Endothelial cell of umbilical vein (primary cell): ENCODE results near the gene HINFP. TPM values are rescaled to one million over a fixed set of nuclear protein-coding genes. Genes with fewer than 3 reads are reported as not detected.

Source experiments
- BruUV-seq: library from RNA; stranded (reverse); fragments of 400-500 nt; replicated peaks from 2 replicates; lab custom pipeline; 2021; lab: Mats Ljungman, UMichigan
- CTCF ChIA-PET: fragments of 300-600, 350-600 bp; sonication (Branson Sonifier 250); formaldehyde crosslinking; loops from one replicate; lab custom pipeline; 2021; ENCODE audit warnings: antibody characterized with exemption, inconsistent platforms; lab: Charles Lee
- POLR2A ChIA-PET: fragments of 300-600, 350-600 bp; sonication (Branson Sonifier 250); formaldehyde crosslinking; loops from one replicate; lab custom pipeline; 2021; ENCODE audit warnings: antibody characterized with exemption, inconsistent platforms; lab: Charles Lee
- DNase-seq: peaks from one replicate; pipeline ENCODE4 v3.0.0-alpha.2; 2011; ENCODE audit warnings: low read depth, low spot score
- FAIRE-seq: peaks from 2 replicates; lab custom pipeline; 2011; peaks lifted over from hg19 to GRCh38; lab: Jason Lieb, UNC
- H2AFZ ChIP-seq: 2 replicates; pipeline ENCODE4 v1.6.0; 2012; ENCODE audit warnings: low read depth, low read length, control low read depth, inconsistent platforms
- H3K27ac ChIP-seq: 2 replicates; pipeline ENCODE4 v1.5.1; 2011; ENCODE audit warnings: low read depth, mild to moderate bottlenecking, control low read depth, low read length, moderate library complexity; ENCODE audit not compliant: insufficient read depth
- H3K27me3 ChIP-seq, 2 experiments: 2 replicates each; pipeline versions ENCODE4 v1.6.0 to v1.6.1; 2011; ENCODE audit warnings: low read length in 2 of 2, mixed read lengths in 1 of 2; ENCODE audit not compliant: control insufficient read depth in 2 of 2, insufficient read depth in 2 of 2
- H3K36me3 ChIP-seq, 2 experiments: 2 replicates in 1 of 2; 3 replicates in 1 of 2; pipeline ENCODE4 v1.5.1; 2011; ENCODE audit warnings: low read length in 2 of 2, mild to moderate bottlenecking in 1 of 2, moderate library complexity in 1 of 2; ENCODE audit not compliant: control insufficient read depth in 2 of 2, insufficient read depth in 2 of 2; ENCODE audit errors: extremely low read depth in 1 of 2
- H3K4me1 ChIP-seq: 3 replicates; pipeline ENCODE4 v1.5.1; 2011; ENCODE audit warnings: mild to moderate bottlenecking, low read length; ENCODE audit not compliant: control insufficient read depth, insufficient read depth; ENCODE audit errors: extremely low read depth
- H3K4me2 ChIP-seq: 2 replicates; pipeline ENCODE4 v1.6.1; 2011; ENCODE audit warnings: low read length, control low read depth, mixed read lengths; ENCODE audit not compliant: insufficient read depth
- H3K4me3 ChIP-seq, 3 experiments: fragments of 200-600 bp in 1 of 3; sonication (generic), shearing (Covaris generic) in 1 of 3; replicated peaks in 1 of 3; 2 replicates each; pipeline ENCODE4 v1.5.1; 2011 to 2016; ENCODE audit warnings: control low read depth in 3 of 3, low read length in 3 of 3, mild to moderate bottlenecking in 2 of 3, inconsistent platforms in 1 of 3, low read depth in 1 of 3, moderate library complexity in 1 of 3; ENCODE audit not compliant: insufficient read depth in 1 of 3
- H3K79me2 ChIP-seq: 2 replicates; pipeline ENCODE4 v1.6.0; 2012; ENCODE audit warnings: low read length, inconsistent platforms; ENCODE audit not compliant: control insufficient read depth, insufficient read depth
- H3K9ac ChIP-seq: replicated peaks from 2 replicates; pipeline ENCODE3; 2011; ENCODE audit warnings: low read length, control low read depth; ENCODE audit not compliant: insufficient read depth; ENCODE audit errors: extremely low read depth
- H3K9me1 ChIP-seq: replicated peaks from 3 replicates; pipeline ENCODE4 v1.6.0; 2011; ENCODE audit warnings: mild to moderate bottlenecking, low read length; ENCODE audit not compliant: control insufficient read depth, insufficient read depth; ENCODE audit errors: extremely low read depth
- H3K9me3 ChIP-seq: replicated peaks from 2 replicates; pipeline ENCODE4 v1.5.1; 2012; ENCODE audit warnings: low read length, inconsistent platforms; ENCODE audit not compliant: control insufficient read depth, insufficient read depth
- H4K20me1 ChIP-seq: replicated peaks from 2 replicates; pipeline ENCODE3; 2011; ENCODE audit warnings: mild to moderate bottlenecking, low read length; ENCODE audit not compliant: control insufficient read depth, insufficient read depth; ENCODE audit errors: extremely low read depth
- EZH2 ChIP-seq: IDR thresholded peaks from 2 replicates; pipeline ENCODE4 v1.6.1; 2012; ENCODE audit warnings: borderline replicate concordance, low read depth, mild to moderate bottlenecking, moderate library complexity, low read length, inconsistent platforms; ENCODE audit not compliant: severe bottlenecking
- FOS ChIP-seq: IDR thresholded peaks from 2 replicates; pipeline ENCODE4 v1.6.1; 2011; ENCODE audit warnings: mild to moderate bottlenecking, low read length, moderate library complexity, borderline replicate concordance; ENCODE audit not compliant: insufficient read depth
- GATA2 ChIP-seq: IDR thresholded peaks from 2 replicates; pipeline ENCODE4 v1.7.0; 2011; ENCODE audit warnings: low read depth, mild to moderate bottlenecking, moderate library complexity, mixed read lengths, low read length; ENCODE audit not compliant: insufficient read length, insufficient read depth
- JUN ChIP-seq: IDR thresholded peaks from 2 replicates; pipeline ENCODE4 v1.6.1; 2011; ENCODE audit warnings: borderline replicate concordance, low read depth; ENCODE audit not compliant: insufficient read length, insufficient read depth
- MYC ChIP-seq: IDR thresholded peaks from one replicate; pipeline ENCODE4 v1.6.1; 2011; ENCODE audit warnings: mild to moderate bottlenecking, low read depth, low read length
- POLR2A ChIP-seq: IDR thresholded peaks from 2 replicates; pipeline ENCODE4 v1.6.1; 2012; ENCODE audit warnings: low read depth, mild to moderate bottlenecking, control low read depth, low read length
- POLR2AphosphoS5 ChIP-seq: IDR thresholded peaks from 2 replicates; pipeline ENCODE4 v1.6.1; 2012; ENCODE audit warnings: low read depth, mild to moderate bottlenecking, control low read depth, low read length, moderate library complexity; ENCODE audit not compliant: insufficient read depth
- dilution Hi-C: fragments of 300-500 bp; cut with MboI; formaldehyde crosslinking; loops from one replicate; pipeline ENCODE4 v1.15.0; 2019; ENCODE audit warnings: low sequenced_read_pairs; ENCODE audit not compliant: extremely low pct_ligation_motif_present
- intact Hi-C: fragments of 100-400 bp; cut with micrococcal nuclease; formaldehyde crosslinking; loops from one replicate; pipeline ENCODE4 v1.10.0; 2022
- polyA plus RNA-seq, 4 experiments: library from polyadenylated mRNA; depleted of rRNA in 3 of 4; stranded (reverse) in 3 of 4; unstranded in 1 of 4; fragments of >200 nt; gene quantifications; 2 replicates each; pipeline versions ENCODE4 v1.2.1 to v1.2.3, GENCODE V29; 2011 to 2012; ENCODE audit warnings: missing spikeins in 1 of 4
- total RNA-seq: library from RNA; stranded (reverse); gene quantifications from 2 replicates; pipeline ENCODE4 v1.2.3, GENCODE V29; 2021
- TF ChIP-seq, protein P1 (sequence below): IDR thresholded peaks from 2 replicates; pipeline ENCODE4 v1.6.1; 2011; ENCODE audit not compliant: insufficient read depth, insufficient read length
- TF ChIP-seq, protein P2 (sequence below), 2 donors: IDR thresholded peaks; 1 replicate in 1 of 2; 2 replicates in 1 of 2; pipeline ENCODE4 v1.5.1; 2011; ENCODE audit warnings: low read length in 2 of 2, mild to moderate bottlenecking in 2 of 2, moderate library complexity in 2 of 2, control low read depth in 1 of 2, inconsistent platforms in 1 of 2, low read depth in 1 of 2; ENCODE audit not compliant: insufficient read depth in 1 of 2; ENCODE audit errors: extremely low read depth in 1 of 2

The HINFP gene
- total and polyA plus RNA-seq, 2 donors (not counting 3 experiments of a cell fraction or from before 2014, with no cell fraction given), result 30.8 to 33.4 TPM

DNA sequence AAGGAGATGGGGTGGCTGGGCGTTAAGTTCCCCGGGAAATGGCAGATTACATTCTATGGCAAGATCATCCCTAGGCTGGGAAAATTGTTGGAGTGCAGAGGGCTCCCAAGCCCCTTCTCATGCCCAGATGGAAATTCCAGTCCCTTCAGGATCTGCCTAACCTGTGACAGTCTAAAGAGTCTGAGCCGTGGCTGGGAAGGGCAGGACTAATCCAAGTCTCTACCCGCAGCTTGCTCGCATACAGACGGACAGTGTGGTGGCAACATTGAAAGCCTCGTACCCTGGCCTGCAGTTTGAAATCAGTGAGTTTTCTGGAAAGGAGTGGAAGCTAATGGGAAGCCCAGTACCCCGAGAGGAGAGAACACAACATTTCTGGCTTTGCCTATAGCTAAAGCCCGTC, 33.0 kb upstream of the HINFP start:
- BruUV-seq, result no TSS peak
- CTCF ChIA-PET, result no interaction called here
- FAIRE-seq, result no peak

DNA sequence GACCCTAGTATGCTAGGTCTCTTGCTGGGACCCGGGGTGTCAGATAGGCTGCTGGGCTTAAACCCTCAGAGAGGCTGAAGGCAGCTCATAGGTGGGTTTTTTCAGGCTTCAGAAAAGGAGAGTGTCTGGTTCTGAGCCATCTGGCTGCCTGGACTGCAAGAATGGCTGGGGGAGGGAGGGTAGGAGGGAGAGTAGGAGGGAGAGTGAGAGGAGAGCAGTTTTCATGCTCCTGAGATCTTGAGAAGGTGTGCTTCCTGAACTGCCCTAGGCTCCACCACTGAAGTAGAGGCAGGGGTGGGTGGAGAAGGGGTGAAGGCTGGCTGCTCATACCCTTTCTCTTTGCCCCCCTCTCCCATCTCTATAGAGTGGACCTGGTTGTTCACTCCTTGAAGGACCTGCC, 32.1 kb upstream of the HINFP start:
- H3K27me3 ChIP-seq, result no peaks in the 10 kb centered on the region
- H3K36me3 ChIP-seq, result peaks cover 2 to 3% of the 10 kb centered on the region in 2 experiments
- no peaks in the 10 kb centered on the region for H3K9me1 ChIP-seq
- peaks cover 27% of the 10 kb centered on the region for H3K4me1 ChIP-seq
- no peak overlapping the region for H3K4me2 ChIP-seq
- ChIA-PET POLR2A (no interaction called here), CTCF (no interaction called here)
- H4K20me1 ChIP-seq, result peaks cover 2% of the 10 kb centered on the region
- H3K9ac ChIP-seq, result no peak overlapping the region
- no peak overlapping the region for H3K4me3 ChIP-seq
- H3K79me2 ChIP-seq, result peaks cover 29% of the 10 kb centered on the region
- intact Hi-C loops, result loop anchor here (5.0 kb wide), 1 partner anchor 177 kb away; no protein-coding TSS in a partner anchor
- no TSS peak for BruUV-seq
- H2AFZ ChIP-seq, result no peak overlapping the region
- DNase-seq (no peak), FAIRE-seq (no peak)
- H3K27ac ChIP-seq, result no peak overlapping the region
- dilution Hi-C loops, result no loop called here
- H3K9me3 ChIP-seq, result no peaks in the 10 kb centered on the region
- TF ChIP-seq, protein P1, sequence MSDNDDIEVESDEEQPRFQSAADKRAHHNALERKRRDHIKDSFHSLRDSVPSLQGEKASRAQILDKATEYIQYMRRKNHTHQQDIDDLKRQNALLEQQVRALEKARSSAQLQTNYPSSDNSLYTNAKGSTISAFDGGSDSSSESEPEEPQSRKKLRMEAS, result no peak
- TF ChIP-seq POLR2A, result no peak
- no peak for TF ChIP-seq JUN
- TF ChIP-seq EZH2, result no peak
- TF ChIP-seq FOS, result no peak
- TF ChIP-seq POLR2AphosphoS5, result no peak
- no peak for TF ChIP-seq GATA2
- TF ChIP-seq, protein P2, sequence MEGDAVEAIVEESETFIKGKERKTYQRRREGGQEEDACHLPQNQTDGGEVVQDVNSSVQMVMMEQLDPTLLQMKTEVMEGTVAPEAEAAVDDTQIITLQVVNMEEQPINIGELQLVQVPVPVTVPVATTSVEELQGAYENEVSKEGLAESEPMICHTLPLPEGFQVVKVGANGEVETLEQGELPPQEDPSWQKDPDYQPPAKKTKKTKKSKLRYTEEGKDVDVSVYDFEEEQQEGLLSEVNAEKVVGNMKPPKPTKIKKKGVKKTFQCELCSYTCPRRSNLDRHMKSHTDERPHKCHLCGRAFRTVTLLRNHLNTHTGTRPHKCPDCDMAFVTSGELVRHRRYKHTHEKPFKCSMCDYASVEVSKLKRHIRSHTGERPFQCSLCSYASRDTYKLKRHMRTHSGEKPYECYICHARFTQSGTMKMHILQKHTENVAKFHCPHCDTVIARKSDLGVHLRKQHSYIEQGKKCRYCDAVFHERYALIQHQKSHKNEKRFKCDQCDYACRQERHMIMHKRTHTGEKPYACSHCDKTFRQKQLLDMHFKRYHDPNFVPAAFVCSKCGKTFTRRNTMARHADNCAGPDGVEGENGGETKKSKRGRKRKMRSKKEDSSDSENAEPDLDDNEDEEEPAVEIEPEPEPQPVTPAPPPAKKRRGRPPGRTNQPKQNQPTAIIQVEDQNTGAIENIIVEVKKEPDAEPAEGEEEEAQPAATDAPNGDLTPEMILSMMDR (IDR thresholded peaks at IDR 0.05; ENCODE audit: extremely low read depth in 1 of 2, insufficient read depth in 1 of 2, low read depth in 1 of 2, low read length in 2 of 2), result no peak
- no peak for TF ChIP-seq MYC

More for the DNA sequence above, 33.0 kb upstream of the HINFP start:
- Histone ChIP-seq H2AFZ (no peak overlapping the region), H4K20me1 (peaks cover 2% of the 10 kb centered on the region), H3K36me3 (peaks cover 2 to 3% of the 10 kb centered on the region in 2 experiments), H3K9me3 (no peaks in the 10 kb centered on the region), H3K27ac (no peak overlapping the region), H3K4me3 (no peak overlapping the region), H3K27me3 (no peaks in the 10 kb centered on the region), H3K4me1 (peaks cover 25% of the 10 kb centered on the region), H3K9ac (no peak overlapping the region), H3K9me1 (no peaks in the 10 kb centered on the region), H3K79me2 (peaks cover 20% of the 10 kb centered on the region), H3K4me2 (no peak overlapping the region)
- no peak for DNase-seq
- intact Hi-C loops, result loop anchor here (5.0 kb wide), 1 partner anchor 176 kb away; no protein-coding TSS in a partner anchor
- POLR2A ChIA-PET, result no interaction called here
- dilution Hi-C loops, result no loop called here
- TF ChIP-seq FOS, result no peak
- TF ChIP-seq, protein P1, result no peak
- TF ChIP-seq EZH2, result no peak
- no peak for TF ChIP-seq POLR2A
- no peak for TF ChIP-seq POLR2AphosphoS5
- no peak for TF ChIP-seq MYC
